Tibial artery (tissue), 4 donors: Measurements from ENCODE around the gene PAX2.

Source experiments
- DNase-seq, 2 donors: peaks; one replicate each; pipeline ENCODE4 v3.0.0-alpha.2; 2019
- H3K27ac ChIP-seq, 2 donors: fragments of 200-600 bp; sonication (generic) in 1 of 2; 1 replicate in 1 of 2; 2 replicates in 1 of 2; pipeline ENCODE4 v1.5.1; 2018 to 2019; ENCODE audit warnings: mild to moderate bottlenecking in 1 of 2
- H3K27me3 ChIP-seq, 2 donors: fragments of 200-600 bp; sonication (generic) in 1 of 2; one replicate each; pipeline versions ENCODE4 v1.5.1 to v1.6.0; 2016 to 2019
- H3K36me3 ChIP-seq, 3 donors: fragments of 200-600 bp; sonication (generic) in 2 of 3; one replicate each; pipeline ENCODE4 v1.5.1; 2016 to 2019; ENCODE audit warnings: mild to moderate bottlenecking in 2 of 3
- H3K4me1 ChIP-seq, 4 donors: fragments of 200-600 bp; sonication (generic) in 2 of 4; 1 replicate in 3 of 4; 2 replicates in 1 of 4; pipeline ENCODE4 v1.5.1; 2016 to 2019
- H3K4me3 ChIP-seq, 2 donors: fragments of 200-600 bp; sonication (generic) in 1 of 2; 1 replicate in 1 of 2; 2 replicates in 1 of 2; pipeline ENCODE4 v1.5.1; 2018 to 2019; ENCODE audit warnings: mild to moderate bottlenecking in 2 of 2
- H3K9me3 ChIP-seq, 3 donors: fragments of 200-600 bp; sonication (generic) in 1 of 3; one replicate each; pipeline ENCODE4 v1.5.1; 2016 to 2019
- intact Hi-C: fragments of 100-400 bp; cut with DNase I; formaldehyde crosslinking; loops from one replicate; pipeline ENCODE4 v1.15.0; 2023; ENCODE audit warnings: low total_unique reads
- TF ChIP-seq, protein P1 (sequence below), 2 experiments: fragments of 200-600 bp in 1 of 2; fragments of 450-650 bp in 1 of 2; IDR thresholded peaks; one replicate each; pipeline ENCODE4 v1.5.1; 2017 to 2019; ENCODE audit warnings: antibody characterized with exemption in 2 of 2, mild to moderate bottlenecking in 1 of 2, moderate library complexity in 1 of 2

Gene PAX2

GRCh38 chr10:100827819-100828737 lies 82.7 kb downstream of the PAX2 start:
- Histone ChIP-seq H3K36me3 (no peaks in the 10 kb centered on the region), H3K4me1 (peaks cover 4 to 47% (median 34%) of the 10 kb centered on the region in 4 donors), H3K4me3 (peak overlapping the region; percentile 30 to 50), H3K27ac (no peak overlapping the region), H3K27me3 (peaks cover 0 to 90% of the 10 kb centered on the region in 2 donors), H3K9me3 (no peaks in the 10 kb centered on the region)
- intact Hi-C loops: no loop called here
- TF ChIP-seq, protein P1, sequence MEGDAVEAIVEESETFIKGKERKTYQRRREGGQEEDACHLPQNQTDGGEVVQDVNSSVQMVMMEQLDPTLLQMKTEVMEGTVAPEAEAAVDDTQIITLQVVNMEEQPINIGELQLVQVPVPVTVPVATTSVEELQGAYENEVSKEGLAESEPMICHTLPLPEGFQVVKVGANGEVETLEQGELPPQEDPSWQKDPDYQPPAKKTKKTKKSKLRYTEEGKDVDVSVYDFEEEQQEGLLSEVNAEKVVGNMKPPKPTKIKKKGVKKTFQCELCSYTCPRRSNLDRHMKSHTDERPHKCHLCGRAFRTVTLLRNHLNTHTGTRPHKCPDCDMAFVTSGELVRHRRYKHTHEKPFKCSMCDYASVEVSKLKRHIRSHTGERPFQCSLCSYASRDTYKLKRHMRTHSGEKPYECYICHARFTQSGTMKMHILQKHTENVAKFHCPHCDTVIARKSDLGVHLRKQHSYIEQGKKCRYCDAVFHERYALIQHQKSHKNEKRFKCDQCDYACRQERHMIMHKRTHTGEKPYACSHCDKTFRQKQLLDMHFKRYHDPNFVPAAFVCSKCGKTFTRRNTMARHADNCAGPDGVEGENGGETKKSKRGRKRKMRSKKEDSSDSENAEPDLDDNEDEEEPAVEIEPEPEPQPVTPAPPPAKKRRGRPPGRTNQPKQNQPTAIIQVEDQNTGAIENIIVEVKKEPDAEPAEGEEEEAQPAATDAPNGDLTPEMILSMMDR (IDR thresholded peaks at IDR 0.05): no peak
- peak in 1 of 2 donors; percentile 31 for DNase-seq

DNA sequence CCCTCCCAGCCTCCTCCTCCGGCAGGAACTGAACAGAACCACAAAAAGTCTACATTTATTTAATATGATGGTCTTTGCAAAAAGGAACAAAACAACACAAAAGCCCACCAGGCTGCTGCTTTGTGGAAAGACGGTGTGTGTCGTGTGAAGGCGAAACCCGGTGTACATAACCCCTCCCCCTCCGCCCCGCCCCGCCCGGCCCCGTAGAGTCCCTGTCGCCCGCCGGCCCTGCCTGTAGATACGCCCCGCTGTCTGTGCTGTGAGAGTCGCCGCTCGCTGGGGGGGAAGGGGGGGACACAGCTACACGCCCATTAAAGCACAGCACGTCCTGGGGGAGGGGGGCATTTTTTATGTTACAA lies 83.3 kb downstream of the PAX2 start:
- no peak for DNase-seq
- no peaks in the 10 kb centered on the region for H3K9me3 ChIP-seq
- no peaks in the 10 kb centered on the region for H3K36me3 ChIP-seq
- H3K27ac ChIP-seq: no peak overlapping the region
- TF ChIP-seq, protein P1 (IDR thresholded peaks at IDR 0.05): no peak
- H3K27me3 ChIP-seq: peaks cover 0 to 84% of the 10 kb centered on the region in 2 donors
- peaks cover 4 to 47% (median 34%) of the 10 kb centered on the region in 4 donors for H3K4me1 ChIP-seq
- intact Hi-C loops: no loop called here
- peak overlapping the region; percentile 30 to 50 for H3K4me3 ChIP-seq

DNA sequence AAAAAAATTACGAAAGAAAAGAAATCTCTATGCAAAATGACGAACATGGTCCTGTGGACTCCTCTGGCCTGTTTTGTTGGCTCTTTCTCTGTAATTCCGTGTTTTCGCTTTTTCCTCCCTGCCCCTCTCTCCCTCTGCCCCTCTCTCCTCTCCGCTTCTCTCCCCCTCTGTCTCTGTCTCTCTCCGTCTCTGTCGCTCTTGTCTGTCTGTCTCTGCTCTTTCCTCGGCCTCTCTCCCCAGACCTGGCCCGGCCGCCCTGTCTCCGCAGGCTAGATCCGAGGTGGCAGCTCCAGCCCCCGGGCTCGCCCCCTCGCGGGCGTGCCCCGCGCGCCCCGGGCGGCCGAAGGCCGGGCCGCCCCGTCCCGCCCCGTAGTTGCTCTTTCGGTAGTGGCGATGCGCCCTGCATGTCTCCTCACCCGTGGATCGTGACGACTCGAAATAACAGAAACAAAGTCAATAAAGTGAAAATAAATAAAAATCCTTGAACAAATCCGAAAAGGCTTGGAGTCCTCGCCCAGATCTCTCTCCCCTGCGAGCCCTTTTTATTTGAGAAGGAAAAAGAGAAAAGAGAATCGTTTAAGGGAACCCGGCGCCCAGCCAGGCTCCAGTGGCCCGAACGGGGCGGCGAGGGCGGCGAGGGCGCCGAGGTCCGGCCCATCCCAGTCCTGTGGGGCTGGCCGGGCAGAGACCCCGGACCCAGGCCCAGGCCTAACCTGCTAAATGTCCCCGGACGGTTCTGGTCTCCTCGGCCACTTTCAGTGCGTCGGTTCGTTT lies 83.9 kb downstream of the PAX2 start:
- intact Hi-C loops: no loop called here
- DNase-seq: no peak

DNA sequence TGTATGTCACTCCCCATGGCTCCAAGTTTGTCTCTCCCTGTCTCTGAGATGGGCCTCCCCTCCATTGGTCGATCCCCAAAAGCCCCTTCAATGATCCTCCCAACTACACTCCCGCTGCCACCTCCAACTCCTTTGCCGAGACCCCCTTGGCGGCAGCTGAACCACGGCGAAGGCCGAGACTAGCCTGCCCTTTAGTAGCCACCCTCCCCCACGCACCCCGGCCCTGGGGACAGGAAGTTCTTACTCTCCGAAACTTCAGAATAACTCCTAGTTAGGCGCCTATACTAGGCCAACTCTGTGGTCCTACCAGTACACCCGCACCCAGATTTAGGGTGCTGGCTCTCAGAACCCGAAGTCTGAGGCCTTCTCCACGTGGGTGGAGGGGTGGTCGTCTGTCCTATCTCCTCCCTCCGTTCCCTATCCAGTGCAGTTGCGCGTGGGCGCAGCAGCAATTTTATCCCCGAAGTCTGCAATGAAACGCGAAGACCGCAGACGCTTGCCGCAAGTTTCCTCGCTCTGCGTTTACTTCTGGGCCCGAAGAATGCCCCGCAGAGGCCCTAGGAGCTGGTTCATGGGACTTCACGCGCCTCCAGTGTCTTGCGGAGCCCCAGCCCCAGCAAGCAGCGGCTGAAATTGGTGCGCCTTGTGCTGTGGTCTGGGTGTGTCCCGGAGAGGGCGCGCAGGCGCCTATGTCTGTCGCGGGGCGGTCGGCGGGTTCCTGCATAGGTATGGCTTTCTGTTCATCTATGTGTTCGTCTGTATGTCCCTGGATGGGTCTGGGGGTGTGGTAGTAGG lies 84.7 kb downstream of the PAX2 start:
- H3K36me3 ChIP-seq: no peaks in the 10 kb centered on the region
- H3K27ac ChIP-seq: no peak overlapping the region
- H3K27me3 ChIP-seq: peaks cover 0 to 77% of the 10 kb centered on the region in 2 donors
- no peaks in the 10 kb centered on the region for H3K9me3 ChIP-seq
- H3K4me1 ChIP-seq: peaks cover 4 to 47% (median 34%) of the 10 kb centered on the region in 4 donors
- DNase-seq: no peak
- TF ChIP-seq, protein P1 (IDR thresholded peaks at IDR 0.05): no peak
- intact Hi-C loops: no loop called here
- H3K4me3 ChIP-seq: peak overlapping the region in 1 of 2 donors; percentile 50

More for the DNA sequence above, 83.9 kb downstream of the PAX2 start:
- no peaks in the 10 kb centered on the region for H3K36me3 ChIP-seq
- H3K27me3 ChIP-seq: peaks cover 0 to 79% of the 10 kb centered on the region in 2 donors
- TF ChIP-seq, protein P1 (IDR thresholded peaks at IDR 0.05): no peak
- H3K9me3 ChIP-seq: no peaks in the 10 kb centered on the region
- H3K4me1 ChIP-seq: peaks cover 4 to 47% (median 34%) of the 10 kb centered on the region in 4 donors
- H3K4me3 ChIP-seq: peak overlapping the region; percentile 30 to 50
- no peak overlapping the region for H3K27ac ChIP-seq

- Histone ChIP-seq H3K27me3 (peaks cover 0 to 77% of the 10 kb centered on the region in 2 donors), H3K36me3 (no peaks in the 10 kb centered on the region), H3K4me1 (peaks cover 4 to 47% (median 34%) of the 10 kb centered on the region in 4 donors), H3K4me3 (no peak overlapping the region), H3K27ac (no peak overlapping the region), H3K9me3 (no peaks in the 10 kb centered on the region)
- intact Hi-C loops: no loop called here
- DNase-seq: no peak
- TF ChIP-seq, protein P1 (IDR thresholded peaks at IDR 0.05): no peak
These were observed 85.3 kb downstream of the PAX2 start for GRCh38 chr10:100830728-100831111.
